ENCODE measurements around the gene ITIH3.

ITIH3 gene

DNA sequence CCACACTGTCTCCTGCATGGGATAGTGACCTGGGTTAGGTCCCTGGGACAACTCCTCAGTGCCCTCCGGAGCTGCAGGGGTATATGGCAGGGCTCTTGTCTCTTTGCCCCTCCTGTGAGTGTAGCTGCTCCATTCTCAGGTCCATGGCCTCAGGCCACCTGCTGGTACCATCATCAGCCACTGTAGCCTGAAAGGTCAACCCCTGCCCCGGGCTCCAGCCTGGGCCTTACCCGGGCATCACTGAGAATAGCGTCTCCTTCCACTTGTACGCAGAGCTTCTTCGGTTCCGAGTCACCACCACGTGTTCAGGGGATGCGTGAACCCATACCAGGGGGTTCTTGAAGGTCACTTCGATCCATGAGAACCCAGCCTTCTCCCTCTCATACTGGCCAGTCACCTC, 22.1 kb downstream of the ITIH3 start:
- H3K79me2 ChIP-seq (ENCODE audit: control insufficient read depth, insufficient read depth, low read length, unreplicated experiment), result no peaks in the 10 kb centered on the region
- H3K4me3 ChIP-seq (ENCODE audit: low read depth, low read length), result no peak overlapping the region
- no peak overlapping the region for H2AFZ ChIP-seq (ENCODE audit: low read length, unreplicated experiment)
- no peak overlapping the region for H3K27ac ChIP-seq (ENCODE audit: low read depth, low read length)
- H3K27me3 ChIP-seq (ENCODE audit: insufficient read depth, low read length), result no peaks in the 10 kb centered on the region
- H3K36me3 ChIP-seq (ENCODE audit: insufficient read depth, low read length), result no peaks in the 10 kb centered on the region
- no peaks in the 10 kb centered on the region for H3K4me1 ChIP-seq (ENCODE audit: control insufficient read depth, insufficient read depth, low read length, unreplicated experiment)

DNA sequence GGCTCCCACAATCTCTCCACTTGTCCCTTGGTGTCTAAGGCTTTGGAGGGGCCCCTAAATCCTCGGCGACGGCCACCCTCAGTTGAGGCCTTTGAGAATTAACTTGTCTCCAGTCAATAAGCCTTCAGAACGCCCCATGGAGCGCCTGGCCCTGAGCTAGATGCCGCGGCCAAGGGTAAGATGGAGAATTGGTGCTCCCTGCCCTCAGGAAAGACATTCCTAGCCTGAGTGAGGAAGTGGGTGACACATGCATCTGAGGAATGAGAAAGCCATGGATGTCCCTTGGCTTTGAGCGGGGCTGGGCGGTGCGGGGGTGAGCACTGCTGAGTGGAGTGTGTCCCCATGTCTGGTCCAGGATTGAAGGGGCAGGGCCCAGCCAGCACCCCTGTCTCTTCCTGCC, 22.6 kb downstream of the ITIH3 start:
- H3K27me3 ChIP-seq (ENCODE audit: insufficient read depth, low read length), result no peaks in the 10 kb centered on the region
- no peak overlapping the region for H3K4me3 ChIP-seq (ENCODE audit: low read depth, low read length)
- no peaks in the 10 kb centered on the region for H3K36me3 ChIP-seq (ENCODE audit: insufficient read depth, low read length)
- no peaks in the 10 kb centered on the region for H3K79me2 ChIP-seq (ENCODE audit: control insufficient read depth, insufficient read depth, low read length, unreplicated experiment)
- no peak overlapping the region for H3K27ac ChIP-seq (ENCODE audit: low read depth, low read length)
- no peak overlapping the region for H2AFZ ChIP-seq (ENCODE audit: low read length, unreplicated experiment)
- H3K4me1 ChIP-seq (ENCODE audit: control insufficient read depth, insufficient read depth, low read length, unreplicated experiment), result no peaks in the 10 kb centered on the region

DNA sequence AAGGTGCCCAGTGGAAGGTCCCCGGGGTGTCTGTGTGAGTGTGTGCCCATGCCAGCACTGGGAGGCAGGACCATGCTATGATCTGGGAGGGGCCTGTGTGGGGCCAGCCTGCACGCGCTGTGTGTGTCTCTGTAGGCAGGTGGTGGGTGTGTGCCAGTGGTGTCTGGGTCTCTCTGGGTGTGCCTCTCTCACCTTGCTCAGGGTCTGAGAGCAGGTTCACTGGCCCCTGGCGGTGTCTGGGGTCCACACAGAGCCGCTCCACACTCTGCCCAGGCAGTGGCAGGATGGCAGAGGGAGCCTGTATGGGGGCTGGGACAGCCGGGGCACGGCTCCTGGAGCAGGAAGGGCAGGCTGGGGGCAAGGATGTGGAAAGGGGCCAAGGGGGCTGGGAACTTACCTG, 23.3 kb downstream of the ITIH3 start:
- no peak overlapping the region for H3K4me3 ChIP-seq (ENCODE audit: low read depth, low read length)
- no peaks in the 10 kb centered on the region for H3K36me3 ChIP-seq (ENCODE audit: insufficient read depth, low read length)
- no peaks in the 10 kb centered on the region for H3K27me3 ChIP-seq (ENCODE audit: insufficient read depth, low read length)
- no peaks in the 10 kb centered on the region for H3K79me2 ChIP-seq (ENCODE audit: control insufficient read depth, insufficient read depth, low read length, unreplicated experiment)
- H2AFZ ChIP-seq (ENCODE audit: low read length, unreplicated experiment), result no peak overlapping the region
- no peaks in the 10 kb centered on the region for H3K4me1 ChIP-seq (ENCODE audit: control insufficient read depth, insufficient read depth, low read length, unreplicated experiment)
- no peak overlapping the region for H3K27ac ChIP-seq (ENCODE audit: low read depth, low read length)

DNA sequence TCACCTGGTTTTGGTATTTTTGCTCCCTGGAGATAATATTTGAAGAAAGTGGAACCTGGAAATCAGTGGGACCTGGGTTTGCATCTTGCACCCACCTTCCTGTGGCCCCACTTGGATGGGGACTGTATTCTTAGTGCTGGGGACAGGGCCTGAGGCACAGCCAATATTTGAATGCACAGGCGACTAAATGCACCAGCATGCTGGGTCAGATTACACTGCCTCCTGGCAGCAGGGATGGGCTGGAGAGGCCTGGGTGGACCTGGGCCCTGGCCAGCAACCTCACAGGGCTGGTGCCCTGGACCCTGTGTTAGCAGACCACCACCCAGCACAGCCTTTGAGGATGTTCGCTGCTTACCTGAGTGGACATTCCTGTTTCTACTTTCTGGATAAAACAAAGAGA, 25.3 kb downstream of the ITIH3 start:
- Histone ChIP-seq H3K4me1 (ENCODE audit: control insufficient read depth, insufficient read depth, low read length, unreplicated experiment) (no peaks in the 10 kb centered on the region), H3K27me3 (ENCODE audit: insufficient read depth, low read length) (no peaks in the 10 kb centered on the region), H3K4me3 (ENCODE audit: low read depth, low read length) (no peak overlapping the region), H3K36me3 (ENCODE audit: insufficient read depth, low read length) (no peaks in the 10 kb centered on the region), H2AFZ (ENCODE audit: low read length, unreplicated experiment) (no peak overlapping the region), H3K27ac (ENCODE audit: low read depth, low read length) (no peak overlapping the region), H3K79me2 (ENCODE audit: control insufficient read depth, insufficient read depth, low read length, unreplicated experiment) (no peaks in the 10 kb centered on the region)

DNA sequence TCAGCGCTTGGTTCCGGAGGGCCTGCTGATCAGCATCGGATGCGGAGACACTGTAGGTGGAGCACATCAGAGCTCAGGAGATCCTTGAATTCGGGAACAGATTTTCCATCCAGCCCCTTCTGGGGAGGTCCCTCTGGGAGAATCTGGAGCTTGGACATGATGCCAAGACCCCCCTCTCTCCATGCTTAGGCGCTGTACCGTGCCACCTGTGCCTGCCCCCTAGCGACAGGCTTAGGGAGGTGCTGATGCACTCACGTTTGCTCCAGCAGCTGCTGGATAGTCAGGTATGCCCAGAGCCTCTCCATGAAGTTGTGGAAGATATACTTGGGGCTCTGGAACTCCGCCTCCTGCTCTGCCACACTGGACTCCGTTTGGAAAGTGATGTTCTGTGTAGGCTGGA, 26.1 kb downstream of the ITIH3 start:
- no peak overlapping the region for H2AFZ ChIP-seq (ENCODE audit: low read length, unreplicated experiment)
- no peaks in the 10 kb centered on the region for H3K36me3 ChIP-seq (ENCODE audit: insufficient read depth, low read length)
- no peaks in the 10 kb centered on the region for H3K79me2 ChIP-seq (ENCODE audit: control insufficient read depth, insufficient read depth, low read length, unreplicated experiment)

DNA sequence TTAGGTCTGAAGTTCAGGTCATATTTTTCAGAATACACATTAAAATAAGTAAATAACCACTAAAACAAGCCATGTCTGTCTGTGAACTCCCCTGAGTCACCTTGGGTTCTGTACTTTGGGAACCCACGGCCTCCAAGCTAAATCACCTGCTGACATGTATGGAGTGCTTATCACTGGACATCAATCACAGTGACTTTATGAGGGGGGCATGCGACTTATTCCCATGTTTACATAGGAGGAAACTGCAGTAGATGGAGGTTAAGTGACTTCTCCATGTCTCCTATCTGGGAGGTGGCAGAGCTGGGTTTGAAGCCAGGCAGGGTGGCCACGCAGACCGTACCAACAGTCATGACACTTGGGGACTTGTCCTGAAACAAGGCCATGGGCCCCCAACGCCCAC, 27.8 kb downstream of the ITIH3 start:
- Histone ChIP-seq H3K4me3 (ENCODE audit: low read depth, low read length) (no peak overlapping the region), H3K4me1 (ENCODE audit: control insufficient read depth, insufficient read depth, low read length, unreplicated experiment) (no peaks in the 10 kb centered on the region), H2AFZ (ENCODE audit: low read length, unreplicated experiment) (no peak overlapping the region), H3K27me3 (ENCODE audit: insufficient read depth, low read length) (no peaks in the 10 kb centered on the region), H3K27ac (ENCODE audit: low read depth, low read length) (no peak overlapping the region), H3K79me2 (ENCODE audit: control insufficient read depth, insufficient read depth, low read length, unreplicated experiment) (no peaks in the 10 kb centered on the region), H3K36me3 (ENCODE audit: insufficient read depth, low read length) (no peaks in the 10 kb centered on the region)

More for the DNA sequence above, 26.1 kb downstream of the ITIH3 start:
- Histone ChIP-seq H3K4me3 (ENCODE audit: low read depth, low read length) (no peak overlapping the region), H3K4me1 (ENCODE audit: control insufficient read depth, insufficient read depth, low read length, unreplicated experiment) (no peaks in the 10 kb centered on the region), H3K27ac (ENCODE audit: low read depth, low read length) (no peak overlapping the region), H3K27me3 (ENCODE audit: insufficient read depth, low read length) (no peaks in the 10 kb centered on the region)

DNA sequence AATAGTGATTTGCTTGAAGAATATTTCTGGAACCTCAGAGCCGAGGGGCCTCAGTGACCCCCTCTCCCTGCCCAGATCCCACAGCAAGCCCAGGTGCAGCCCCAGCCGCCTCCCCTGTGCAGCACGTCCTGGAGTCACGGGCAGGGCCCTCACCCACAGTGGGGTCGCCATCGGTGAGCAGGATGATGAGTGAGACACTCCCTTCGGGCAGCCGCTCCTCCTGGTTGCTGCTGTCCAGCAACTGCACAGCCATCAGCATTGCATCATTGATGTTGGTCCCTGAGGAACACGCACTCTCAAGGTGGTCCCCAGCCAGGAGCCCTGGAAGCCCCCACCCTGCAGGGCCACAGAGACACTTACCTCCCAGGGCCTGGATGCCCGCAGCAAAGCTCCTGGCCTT, 29.4 kb downstream of the ITIH3 start:
- H3K4me1 ChIP-seq (ENCODE audit: control insufficient read depth, insufficient read depth, low read length, unreplicated experiment), result no peaks in the 10 kb centered on the region

DNA sequence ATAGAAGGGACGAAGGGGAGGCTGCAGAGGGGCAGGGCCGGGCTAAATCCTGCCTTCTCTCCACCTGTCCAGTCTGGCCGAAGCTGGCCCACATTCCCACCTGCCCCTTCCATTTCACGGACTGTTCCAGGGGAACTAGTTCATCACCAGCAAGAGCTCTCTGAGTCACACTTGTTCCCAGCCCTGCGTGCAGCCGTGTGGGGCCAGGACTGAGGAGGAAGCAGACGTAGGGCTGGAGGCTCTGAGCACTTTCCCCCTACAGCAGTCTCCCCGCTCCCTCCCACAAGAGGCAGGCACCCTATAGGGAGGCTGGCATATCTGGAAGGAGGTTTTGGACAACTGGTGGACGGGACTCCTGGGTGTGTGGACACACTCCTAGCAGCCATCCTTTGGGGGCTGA, 32.8 kb downstream of the ITIH3 start:
- no peaks in the 10 kb centered on the region for H3K36me3 ChIP-seq (ENCODE audit: insufficient read depth, low read length)
- peaks cover 21% of the 10 kb centered on the region for H3K4me1 ChIP-seq (ENCODE audit: control insufficient read depth, insufficient read depth, low read length, unreplicated experiment)
- no peak overlapping the region for H3K4me3 ChIP-seq (ENCODE audit: low read depth, low read length)
- no peak overlapping the region for H3K27ac ChIP-seq (ENCODE audit: low read depth, low read length)
- no peaks in the 10 kb centered on the region for H3K79me2 ChIP-seq (ENCODE audit: control insufficient read depth, insufficient read depth, low read length, unreplicated experiment)
- no peak overlapping the region for H2AFZ ChIP-seq (ENCODE audit: low read length, unreplicated experiment)
- no peaks in the 10 kb centered on the region for H3K27me3 ChIP-seq (ENCODE audit: insufficient read depth, low read length)

More for the DNA sequence above, 29.4 kb downstream of the ITIH3 start:
- Histone ChIP-seq H2AFZ (ENCODE audit: low read length, unreplicated experiment) (no peak overlapping the region), H3K27ac (ENCODE audit: low read depth, low read length) (no peak overlapping the region), H3K36me3 (ENCODE audit: insufficient read depth, low read length) (no peaks in the 10 kb centered on the region), H3K4me3 (ENCODE audit: low read depth, low read length) (no peak overlapping the region), H3K27me3 (ENCODE audit: insufficient read depth, low read length) (no peaks in the 10 kb centered on the region), H3K79me2 (ENCODE audit: control insufficient read depth, insufficient read depth, low read length, unreplicated experiment) (no peaks in the 10 kb centered on the region)

DNA sequence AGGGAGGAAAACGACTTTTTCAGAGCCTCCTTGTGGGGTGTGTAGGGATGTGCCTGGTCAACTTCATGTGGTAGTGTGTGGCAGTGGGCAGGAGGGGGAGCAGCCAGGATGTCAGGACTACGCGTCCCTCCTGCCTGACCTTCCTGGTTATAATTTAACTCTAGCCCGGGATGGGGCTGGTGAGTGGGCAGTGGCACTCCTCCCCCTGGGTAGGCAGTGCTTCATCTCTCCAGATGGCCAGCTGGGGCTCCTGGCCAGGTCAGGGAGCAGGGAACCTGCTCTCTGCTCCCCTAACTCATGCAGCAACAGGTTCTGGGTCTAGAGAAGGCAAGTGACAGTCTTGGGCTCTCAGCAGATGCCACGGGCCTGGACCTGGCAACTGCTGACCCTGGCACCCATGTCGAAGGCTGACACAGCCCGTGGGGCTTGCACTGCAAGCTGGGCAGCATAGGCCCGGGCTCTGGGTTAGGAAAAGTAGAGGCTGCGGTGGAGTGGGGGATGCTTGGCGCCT, 33.3 kb downstream of the ITIH3 start:
- no peaks in the 10 kb centered on the region for H3K79me2 ChIP-seq (ENCODE audit: control insufficient read depth, insufficient read depth, low read length, unreplicated experiment)
- H3K36me3 ChIP-seq (ENCODE audit: insufficient read depth, low read length), result no peaks in the 10 kb centered on the region
- H3K4me3 ChIP-seq (ENCODE audit: low read depth, low read length), result no peak overlapping the region
- H3K27me3 ChIP-seq (ENCODE audit: insufficient read depth, low read length), result no peaks in the 10 kb centered on the region
- H3K4me1 ChIP-seq (ENCODE audit: control insufficient read depth, insufficient read depth, low read length, unreplicated experiment), result peaks cover 21% of the 10 kb centered on the region
- no peak overlapping the region for H2AFZ ChIP-seq (ENCODE audit: low read length, unreplicated experiment)
- no peak overlapping the region for H3K27ac ChIP-seq (ENCODE audit: low read depth, low read length)

DNA sequence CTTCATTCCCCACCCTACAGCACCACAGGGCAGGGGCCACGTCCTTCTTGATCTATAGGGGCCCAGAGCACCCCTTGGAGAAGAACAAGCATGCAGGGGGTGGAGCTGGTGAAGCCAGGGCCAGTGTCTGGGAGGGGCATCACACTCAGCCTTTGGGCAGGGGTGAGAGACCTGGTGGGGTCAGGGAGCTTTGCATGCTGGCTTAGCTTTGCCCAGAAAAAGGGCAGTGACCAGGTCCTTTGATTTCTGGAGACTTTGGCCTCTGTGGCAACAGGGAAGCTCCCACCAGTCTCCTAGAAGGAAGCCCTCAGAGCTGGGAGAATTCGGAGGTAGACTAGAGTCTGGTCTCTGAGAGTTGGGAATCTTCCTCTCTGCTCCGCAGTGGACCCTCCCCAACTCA, 34.9 kb downstream of the ITIH3 start:
- Histone ChIP-seq H3K27ac (ENCODE audit: low read depth, low read length) (no peak overlapping the region), H3K4me1 (ENCODE audit: control insufficient read depth, insufficient read depth, low read length, unreplicated experiment) (peaks cover 21% of the 10 kb centered on the region), H2AFZ (ENCODE audit: low read length, unreplicated experiment) (no peak overlapping the region), H3K79me2 (ENCODE audit: control insufficient read depth, insufficient read depth, low read length, unreplicated experiment) (no peaks in the 10 kb centered on the region), H3K27me3 (ENCODE audit: insufficient read depth, low read length) (no peaks in the 10 kb centered on the region), H3K4me3 (ENCODE audit: low read depth, low read length) (no peak overlapping the region), H3K36me3 (ENCODE audit: insufficient read depth, low read length) (no peaks in the 10 kb centered on the region)

DNA sequence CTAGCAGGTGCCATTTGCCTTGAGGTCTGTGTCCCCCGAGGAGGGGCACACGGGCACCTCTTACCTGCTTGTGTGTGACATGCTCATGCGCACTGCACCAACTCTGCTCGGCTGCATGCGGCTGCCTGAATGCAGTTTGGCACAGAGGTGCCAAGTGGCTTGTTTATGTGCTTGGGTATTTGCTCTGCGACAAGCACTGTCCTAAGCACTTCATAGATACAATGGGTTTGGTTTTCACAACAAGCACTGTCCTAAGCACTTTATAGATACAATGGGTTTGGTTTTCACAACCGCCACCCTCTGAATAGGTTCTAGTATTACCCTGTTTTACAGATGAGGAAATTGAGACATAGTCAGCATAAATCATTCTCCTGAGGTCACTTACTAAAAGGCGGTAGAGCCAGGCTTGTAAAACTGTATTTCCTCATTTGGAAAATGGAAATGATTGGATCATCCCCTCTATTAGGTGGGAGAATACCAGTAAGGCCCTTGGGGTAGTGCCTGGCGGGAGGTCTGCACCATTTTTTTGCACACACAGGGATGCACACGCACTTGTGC, 35.4 kb downstream of the ITIH3 start:
- H3K4me3 ChIP-seq (ENCODE audit: low read depth, low read length), result no peak overlapping the region
- H3K36me3 ChIP-seq (ENCODE audit: insufficient read depth, low read length), result no peaks in the 10 kb centered on the region
- H3K79me2 ChIP-seq (ENCODE audit: control insufficient read depth, insufficient read depth, low read length, unreplicated experiment), result no peaks in the 10 kb centered on the region
- no peak overlapping the region for H2AFZ ChIP-seq (ENCODE audit: low read length, unreplicated experiment)
- H3K27ac ChIP-seq (ENCODE audit: low read depth, low read length), result no peak overlapping the region
- H3K27me3 ChIP-seq (ENCODE audit: insufficient read depth, low read length), result no peaks in the 10 kb centered on the region
- H3K4me1 ChIP-seq (ENCODE audit: control insufficient read depth, insufficient read depth, low read length, unreplicated experiment), result peaks cover 21% of the 10 kb centered on the region

Data from ACC112 (cell line).